GM19025 (cell line): ENCODE measurements around the gene CNRIP1.
"Not testable (repeated sequence)": the region's sequence is repeated elsewhere in the genome, so short reads cannot be mapped to it uniquely, and the experiment has no call there.

Experiments
- ATAC-seq: cut with Tn5 transposase; IDR thresholded peaks from one replicate; pipeline ENCODE4 v1.9.1; 2021; ENCODE audit warnings: mild to moderate bottlenecking, low read depth, moderate library complexity; ENCODE audit not compliant: unreplicated experiment

CNRIP1 gene, protein sequence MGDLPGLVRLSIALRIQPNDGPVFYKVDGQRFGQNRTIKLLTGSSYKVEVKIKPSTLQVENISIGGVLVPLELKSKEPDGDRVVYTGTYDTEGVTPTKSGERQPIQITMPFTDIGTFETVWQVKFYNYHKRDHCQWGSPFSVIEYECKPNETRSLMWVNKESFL

DNA sequence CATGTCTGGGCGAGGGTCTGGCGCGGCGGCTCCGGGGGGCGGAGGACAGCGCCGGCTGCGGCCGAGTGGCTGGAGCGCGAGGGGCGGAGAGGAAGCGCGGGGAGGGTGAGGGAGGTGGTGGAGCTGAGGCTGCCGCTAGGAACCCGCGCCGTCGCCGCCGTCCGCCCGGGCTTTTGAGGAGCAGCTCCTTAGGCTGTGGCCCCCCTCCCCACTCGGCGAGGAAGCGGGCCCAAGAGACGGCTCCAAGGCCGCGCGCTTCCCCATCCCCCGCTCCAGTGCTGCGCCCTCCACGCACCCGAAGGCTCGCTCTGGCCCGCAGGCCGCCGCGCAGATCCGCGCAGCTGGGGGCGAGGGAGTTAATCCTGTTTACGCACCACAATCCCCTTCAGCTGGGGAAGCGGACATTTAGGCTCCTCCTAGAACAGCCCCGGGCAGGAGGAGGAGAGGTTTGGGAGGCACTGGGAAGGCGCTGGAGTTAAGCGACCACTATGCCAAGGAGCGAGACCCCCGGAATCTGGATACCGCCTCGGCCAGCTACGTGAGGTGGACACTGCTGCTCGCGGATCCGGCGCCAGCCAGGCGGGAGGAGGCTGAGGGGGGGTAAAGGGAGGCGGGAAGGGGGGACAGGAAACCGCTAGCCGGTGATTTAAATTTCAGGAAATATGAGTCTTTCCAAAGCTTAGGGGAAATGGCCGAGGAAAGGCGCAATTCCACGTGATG, at the start of gene CNRIP1:
CNRIP1 (minus strand) TSS at position 552 of the 720 bp plus-strand sequence; CDS start at position 3, 549 bp downstream.
- no peak for ATAC-seq

GRCh38 chr2:68369337-68369734, 49.6 kb upstream of the CNRIP1 start:
- no peak for ATAC-seq

GRCh38 chr2:68368654-68369336, 49.0 kb upstream of the CNRIP1 start:
- ATAC-seq = no peak

GRCh38 chr2:68367953-68368653, 48.4 kb upstream of the CNRIP1 start:
- ATAC-seq = no peak

DNA sequence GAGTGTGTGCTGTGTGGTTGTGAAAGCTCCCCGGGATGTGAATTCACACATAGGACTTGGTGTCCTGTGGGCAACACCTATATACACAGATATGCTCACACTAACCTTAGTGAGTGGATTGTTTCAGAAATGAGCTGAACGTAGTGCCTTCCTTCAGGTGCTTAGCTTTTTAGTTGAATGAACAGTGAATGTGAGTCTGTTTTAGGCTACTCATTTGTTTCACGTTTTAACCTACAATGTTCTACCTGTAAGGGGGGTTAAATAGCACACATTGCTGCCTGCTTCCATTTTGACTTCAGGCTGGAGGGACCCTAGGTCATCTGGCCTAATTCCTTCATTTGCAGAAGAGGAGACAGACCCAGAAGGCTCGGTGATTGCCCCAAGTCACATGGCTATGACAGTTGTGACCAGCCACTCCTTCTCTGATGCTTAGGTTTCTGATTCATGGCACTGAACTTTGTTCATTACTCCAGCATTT, 46.4 kb upstream of the CNRIP1 start:
- ATAC-seq = peak; percentile 31

GRCh38 chr2:68365087-68365486, 45.3 kb upstream of the CNRIP1 start, which contains the start of gene PLEK:
Gene PLEK (plus strand): TSS chr2:68365282. CDS start chr2:68365352, 70 bp downstream.
- peak; percentile 77 for ATAC-seq

- ATAC-seq = no peak
Observed at GRCh38 chr2:68363721-68364120, 44.0 kb upstream of the CNRIP1 start.

DNA sequence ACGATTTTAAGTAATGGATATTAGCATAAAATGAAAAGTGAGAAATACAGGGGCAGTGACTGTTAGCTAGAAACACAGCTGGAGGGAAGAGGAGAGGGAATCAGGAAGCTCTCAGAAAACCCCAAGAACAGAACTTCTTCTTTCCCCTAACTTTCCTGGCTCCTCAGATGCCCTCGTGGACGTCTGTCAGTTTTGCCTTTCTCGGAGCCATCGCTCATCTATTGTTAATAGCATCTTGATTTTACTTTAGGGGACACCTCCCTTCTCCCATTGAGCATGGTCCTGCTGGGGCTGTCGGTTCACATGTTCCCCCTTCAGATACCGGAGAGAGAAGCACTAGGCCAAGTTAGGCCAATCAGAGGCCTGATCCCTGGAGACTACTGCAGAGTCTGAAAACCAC, 43.0 kb upstream of the CNRIP1 start:
- ATAC-seq = no peak

GRCh38 chr2:68362069-68362468, 42.3 kb upstream of the CNRIP1 start:
- ATAC-seq = no peak

DNA sequence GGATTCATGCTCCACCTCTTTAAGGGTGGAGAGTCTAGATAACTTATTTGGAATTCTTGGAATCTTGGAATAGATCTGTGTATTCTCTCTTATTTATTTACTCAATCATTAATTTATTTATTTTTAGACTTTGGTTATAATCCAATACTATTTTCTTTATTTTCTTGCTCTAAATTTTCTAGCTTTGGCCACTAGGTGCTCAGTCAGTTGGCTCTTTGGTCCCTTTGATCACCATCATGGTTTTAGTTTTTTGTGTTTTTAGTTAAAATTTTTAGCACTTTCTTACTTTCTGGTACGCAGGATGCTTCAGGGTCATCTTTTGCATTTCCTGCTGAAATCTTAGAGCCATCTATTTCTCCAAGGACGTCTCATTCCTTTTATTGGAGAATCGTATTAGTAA, 40.1 kb upstream of the CNRIP1 start:
- ATAC-seq = no peak

- ATAC-seq = peak; percentile 67
Observed at GRCh38 chr2:68357605-68358337, 38.0 kb upstream of the CNRIP1 start.

DNA sequence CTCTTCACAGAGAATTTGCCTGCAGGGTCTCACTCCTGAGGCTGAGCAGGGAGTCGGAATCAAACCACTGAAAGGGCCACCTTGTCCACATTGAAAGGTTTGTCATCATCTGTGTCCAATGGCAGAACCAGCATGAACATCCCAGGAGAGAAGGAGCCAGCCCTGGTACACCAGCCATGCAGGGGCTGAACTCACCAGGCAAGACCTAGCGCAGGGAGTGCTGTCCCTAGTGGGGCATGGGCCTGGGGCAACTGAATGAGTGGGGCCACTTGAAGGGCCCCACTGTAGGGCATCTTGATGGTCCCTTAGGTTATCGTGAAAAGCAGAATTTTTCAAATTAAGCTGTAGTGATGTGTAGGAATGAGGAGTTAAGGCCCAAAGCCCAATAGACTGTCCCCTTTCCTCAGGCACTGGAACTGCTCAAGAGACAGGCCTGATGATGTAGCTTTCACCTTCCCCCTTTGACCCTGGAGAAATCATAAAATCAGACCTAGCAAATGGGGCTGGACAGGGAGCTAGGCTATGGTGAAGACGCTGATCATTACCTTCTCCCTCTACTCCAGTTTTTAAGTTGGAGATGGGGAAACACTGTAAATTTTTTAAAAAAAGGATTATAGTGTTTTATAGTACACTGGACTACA, 37.0 kb upstream of the CNRIP1 start:
- no peak for ATAC-seq

DNA sequence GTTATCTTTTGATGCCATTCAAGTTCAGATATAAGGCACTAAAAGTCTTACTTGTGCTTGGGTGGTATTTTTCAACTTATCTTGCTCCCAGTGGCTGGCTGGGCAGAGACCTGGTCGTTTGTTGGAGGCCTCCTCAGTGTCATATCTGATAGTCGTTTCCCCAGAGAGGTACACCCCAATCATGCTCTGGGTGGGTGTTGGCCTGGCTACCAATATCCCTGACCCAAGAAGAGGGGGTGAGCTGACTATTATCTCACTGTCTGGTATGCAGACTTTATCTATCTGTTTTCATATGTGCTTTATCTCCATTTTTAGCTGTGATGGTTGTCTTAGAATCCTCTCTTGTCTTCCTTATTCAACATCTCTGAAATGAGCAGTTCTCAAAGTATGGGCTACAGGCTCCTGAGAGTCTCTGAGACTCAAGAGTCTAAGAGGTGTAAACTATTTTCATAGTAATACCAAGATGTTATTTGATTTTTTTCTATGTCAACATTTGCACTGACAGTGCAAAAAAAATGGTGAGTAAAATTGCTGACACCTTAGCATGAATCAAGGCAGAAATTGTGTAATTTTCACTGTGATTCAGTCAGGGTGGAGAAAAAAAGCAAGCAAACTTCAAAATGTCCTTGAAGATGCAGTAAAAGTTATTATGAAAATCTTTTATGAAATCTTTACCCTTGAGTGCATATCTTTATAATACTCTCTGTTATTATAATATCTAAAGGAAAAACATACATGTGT, 33.1 kb upstream of the CNRIP1 start:
- no peak for ATAC-seq

- no peak for ATAC-seq
Observed at GRCh38 chr2:68351997-68352396, 32.2 kb upstream of the CNRIP1 start.

GRCh38 chr2:68349091-68349490, 29.3 kb upstream of the CNRIP1 start:
- ATAC-seq = not testable (repeated sequence)

GRCh38 chr2:68345129-68345875, 25.6 kb upstream of the CNRIP1 start:
- no peak for ATAC-seq

DNA sequence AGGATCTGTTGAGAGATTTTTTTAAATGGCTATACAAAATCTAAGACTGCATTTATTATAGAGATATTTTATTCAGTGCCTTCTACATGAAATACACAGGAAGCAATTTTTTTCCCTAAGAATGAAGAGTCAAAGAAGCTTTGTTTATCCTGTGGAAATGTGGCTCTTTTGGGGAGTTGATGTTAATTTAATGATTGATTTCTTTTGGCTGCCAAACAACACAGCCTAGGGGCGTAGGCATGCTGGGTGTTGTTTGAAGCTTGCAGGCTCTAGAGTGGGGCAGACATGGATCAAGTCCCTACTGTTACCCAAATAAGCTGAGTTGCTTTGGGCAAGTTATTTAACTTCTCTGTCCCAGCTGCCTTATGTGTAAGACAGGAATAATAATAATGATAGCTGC, 24.3 kb upstream of the CNRIP1 start:
- no peak for ATAC-seq

DNA sequence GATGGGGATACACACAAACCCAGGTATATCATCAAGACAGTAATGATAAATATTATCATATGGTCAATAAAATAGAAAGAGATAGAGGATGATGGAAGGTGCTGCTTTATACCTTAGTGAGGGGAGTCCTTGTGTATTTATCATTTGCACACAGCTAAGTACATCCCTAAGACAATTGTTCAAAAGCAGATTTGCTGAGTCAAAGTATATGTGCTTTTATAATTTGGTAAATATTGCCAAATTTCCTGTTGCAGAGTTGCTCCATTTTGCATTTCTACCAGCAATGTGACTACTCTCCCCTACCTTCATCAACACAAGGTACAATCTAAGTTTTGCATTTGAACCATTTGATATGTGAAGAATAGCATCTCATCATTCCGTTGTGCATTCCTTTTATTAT, 22.7 kb upstream of the CNRIP1 start:
- ATAC-seq = no peak
